Panc1 (cell line): ENCODE results near the gene RGS6.

ENCODE experiments used
- CTCF ChIP-seq: fragments of 450-650 bp; IDR thresholded peaks from 2 replicates; pipeline ENCODE4 v1.5.1; 2017; ENCODE audit warnings: mild to moderate bottlenecking
- POLR2AphosphoS5 ChIP-seq: IDR thresholded peaks from 2 replicates; pipeline ENCODE4 v1.6.1; 2012; ENCODE audit warnings: mild to moderate bottlenecking, low read depth, low read length, moderate library complexity
- SIN3A ChIP-seq: IDR thresholded peaks from 2 replicates; pipeline ENCODE4 v1.6.1; 2012; ENCODE audit warnings: low read depth, mild to moderate bottlenecking, low read length, moderate library complexity, borderline replicate concordance; ENCODE audit not compliant: insufficient read depth
- TCF7L2 ChIP-seq: IDR thresholded peaks from 2 replicates; pipeline ENCODE4 v1.6.1; 2011; ENCODE audit warnings: mild to moderate bottlenecking, low read depth, low read length, inconsistent platforms

GRCh38 chr14:71905031-71905430 is 27.2 kb upstream of the RGS6 start:
- TF ChIP-seq SIN3A (no peak), CTCF (no peak), TCF7L2 (no peak), POLR2AphosphoS5 (no peak)
